GM21528 (cell line): ENCODE data around the gene ZNF416.

ENCODE experiments used
- ATAC-seq: cut with Tn5 transposase; IDR thresholded peaks from one replicate; pipeline ENCODE4 v1.9.1; 2021; ENCODE audit warnings: mild to moderate bottlenecking, moderate library complexity; ENCODE audit not compliant: unreplicated experiment, low FRiP score

The ZNF416 gene

DNA sequence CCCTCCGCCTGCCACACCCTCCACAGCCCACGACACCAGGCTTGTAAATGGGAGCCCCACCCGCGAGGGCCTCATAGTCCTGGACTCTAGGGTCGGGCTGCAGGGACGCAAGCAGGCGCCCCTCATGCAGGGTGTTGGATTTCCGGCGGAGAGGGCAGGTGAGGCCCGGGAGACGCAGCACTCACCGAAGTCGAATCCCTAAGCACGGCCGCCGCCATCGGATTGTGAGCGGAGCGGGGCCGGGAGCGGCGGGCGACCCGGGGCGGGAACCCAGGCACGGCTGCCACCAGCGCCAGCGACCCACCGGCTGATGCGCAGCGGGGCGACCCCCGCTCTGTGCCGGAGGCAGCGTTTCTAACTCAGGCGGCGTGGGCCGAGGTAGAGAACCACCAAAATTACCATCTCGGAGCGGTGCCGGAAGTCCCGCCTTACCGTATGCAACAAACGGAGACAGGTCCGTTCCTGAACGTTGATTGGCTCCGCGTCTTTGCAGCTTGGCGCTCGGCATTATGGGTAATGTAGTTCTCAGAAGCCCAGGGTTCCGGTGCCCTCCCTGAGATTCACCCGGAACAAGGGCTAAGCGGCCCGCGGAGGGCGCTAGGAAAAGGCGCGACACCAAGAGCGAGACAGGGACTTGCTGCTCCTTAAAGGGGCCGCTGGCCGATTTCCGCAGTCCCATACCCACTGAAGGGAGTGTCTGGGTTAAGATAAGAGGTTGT is at the start of gene ZNF416:
Gene ZNF416, minus strand, starts transcription at position 425 of the 719 bp plus-strand sequence. Its CDS starts 207 bp downstream, at position 218.
- peak; percentile 82 for ATAC-seq

DNA sequence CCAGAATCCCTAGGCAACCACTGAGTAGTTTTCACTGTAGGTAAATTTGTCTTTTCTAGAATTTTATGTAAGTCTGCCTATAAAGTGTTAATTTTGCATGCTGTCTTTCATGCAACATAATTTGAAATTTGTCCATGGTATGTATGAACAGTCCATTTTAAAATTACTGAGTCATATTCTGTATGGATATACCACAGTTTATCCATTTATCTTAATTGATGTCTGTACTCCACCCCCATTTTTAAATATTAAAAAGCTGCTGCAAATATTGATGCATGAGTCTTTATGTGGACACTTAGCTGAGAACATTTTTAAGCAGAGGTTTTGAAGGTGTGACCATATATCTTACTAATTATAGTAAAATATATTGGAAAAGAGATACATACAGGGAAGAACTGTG is 44.4 kb upstream of the ZNF416 start:
- no peak for ATAC-seq

DNA sequence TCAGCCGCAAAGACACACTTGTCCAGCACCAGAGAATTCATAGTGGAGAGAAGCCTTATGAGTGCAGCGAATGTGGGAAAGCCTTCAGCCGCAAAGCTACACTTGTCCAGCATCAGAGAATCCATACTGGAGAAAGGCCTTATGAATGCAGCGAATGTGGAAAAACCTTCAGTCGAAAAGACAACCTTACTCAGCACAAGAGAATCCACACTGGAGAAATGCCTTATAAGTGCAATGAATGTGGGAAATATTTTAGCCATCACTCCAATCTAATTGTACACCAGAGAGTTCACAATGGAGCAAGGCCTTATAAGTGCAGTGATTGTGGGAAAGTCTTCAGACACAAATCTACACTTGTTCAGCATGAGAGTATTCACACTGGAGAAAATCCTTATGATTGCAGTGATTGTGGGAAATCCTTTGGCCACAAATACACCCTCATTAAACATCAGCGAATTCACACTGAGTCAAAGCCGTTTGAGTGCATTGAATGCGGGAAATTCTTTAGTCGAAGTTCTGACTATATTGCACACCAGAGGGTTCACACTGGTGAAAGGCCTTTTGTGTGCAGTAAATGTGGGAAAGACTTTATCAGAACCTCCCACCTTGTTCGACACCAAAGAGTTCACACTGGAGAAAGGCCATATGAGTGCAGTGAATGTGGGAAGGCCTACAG is 42.1 kb upstream of the ZNF416 start:
- no peak for ATAC-seq

DNA sequence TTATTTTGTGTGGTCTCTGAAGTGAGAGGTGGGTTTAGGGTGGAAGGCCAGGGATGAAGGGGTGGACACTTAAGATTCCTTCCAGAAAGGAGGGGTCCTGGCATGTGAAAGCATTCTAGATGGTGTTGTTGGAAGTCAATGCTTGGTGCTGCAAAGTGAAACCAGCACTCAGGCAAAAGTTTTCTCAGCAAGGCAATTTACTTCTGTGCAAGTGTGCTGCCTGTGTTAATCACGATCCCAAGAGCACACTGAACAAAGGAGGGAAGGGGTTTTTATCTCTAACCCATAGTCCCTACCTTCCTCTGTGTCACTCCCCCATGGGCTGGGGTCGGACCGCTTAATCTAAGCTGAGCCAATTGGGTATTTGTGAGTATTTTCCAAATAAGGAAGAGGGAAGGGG is 36.6 kb upstream of the ZNF416 start:
- no peak for ATAC-seq

DNA sequence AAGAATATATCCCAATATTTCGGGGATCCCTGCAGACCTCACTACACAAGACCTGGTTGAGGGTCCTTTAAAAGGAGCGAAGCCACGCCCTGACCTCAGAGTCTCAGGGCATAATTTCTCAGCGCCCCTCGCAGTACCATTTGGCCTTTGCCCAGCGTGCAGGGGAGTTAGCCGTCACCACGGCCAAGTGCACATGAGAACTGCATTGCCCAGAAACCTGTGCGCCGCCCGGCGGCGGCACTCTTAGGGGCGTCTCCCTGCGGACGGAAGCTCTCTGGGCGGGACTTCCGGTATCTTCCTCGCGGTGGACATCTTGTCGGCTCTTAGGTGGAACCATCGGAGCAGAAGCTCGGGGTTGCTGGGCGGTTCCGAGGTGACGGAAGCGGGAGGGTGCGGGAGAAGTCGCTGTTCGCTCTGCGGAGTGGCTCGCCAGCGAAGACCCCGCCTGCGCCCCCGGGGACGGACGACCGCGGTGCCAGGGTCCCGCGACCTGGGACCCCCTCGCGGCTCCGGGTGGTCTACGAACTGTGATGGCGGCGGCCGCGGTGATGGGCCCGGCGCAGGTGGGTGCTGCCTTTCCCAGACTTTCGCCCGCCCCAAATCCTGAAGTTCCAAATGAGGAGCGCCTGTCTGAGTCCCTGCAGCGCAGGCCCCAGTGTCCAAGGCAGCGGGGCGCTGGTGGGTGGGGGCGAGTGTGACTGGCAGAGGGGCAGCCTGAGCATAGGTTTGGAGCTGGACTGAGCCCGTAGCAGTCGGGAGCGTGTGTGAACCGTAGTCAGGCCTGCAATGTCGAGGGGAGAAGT is 35.4 kb upstream of the ZNF416 start, which contains the start of gene ZNF134:
Gene ZNF134, plus strand, starts transcription at position 302 of the 803 bp plus-strand sequence. CDS start 5,227 bp downstream, outside the sequence.
- peak; percentile 94 for ATAC-seq

DNA sequence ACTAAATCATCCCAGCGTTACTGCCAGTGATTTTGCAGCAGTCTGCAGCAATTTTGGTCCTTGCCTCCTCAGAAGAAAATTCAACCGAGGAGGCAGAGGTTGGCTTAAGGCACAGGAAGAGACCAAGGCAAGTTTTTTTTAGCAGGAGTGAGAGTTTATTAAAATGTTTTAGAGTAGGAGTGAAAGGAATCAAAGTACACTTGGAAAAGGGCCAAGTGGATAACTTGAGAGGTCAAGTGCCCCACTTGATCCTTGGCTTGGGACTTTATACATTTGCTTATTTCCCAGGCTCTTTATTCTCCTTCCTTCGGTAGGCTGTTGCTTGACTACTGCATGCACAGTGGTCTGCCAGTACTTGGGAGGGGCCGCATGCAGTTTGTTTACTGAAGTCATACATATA is 32.4 kb upstream of the ZNF416 start:
- ATAC-seq = no peak

DNA sequence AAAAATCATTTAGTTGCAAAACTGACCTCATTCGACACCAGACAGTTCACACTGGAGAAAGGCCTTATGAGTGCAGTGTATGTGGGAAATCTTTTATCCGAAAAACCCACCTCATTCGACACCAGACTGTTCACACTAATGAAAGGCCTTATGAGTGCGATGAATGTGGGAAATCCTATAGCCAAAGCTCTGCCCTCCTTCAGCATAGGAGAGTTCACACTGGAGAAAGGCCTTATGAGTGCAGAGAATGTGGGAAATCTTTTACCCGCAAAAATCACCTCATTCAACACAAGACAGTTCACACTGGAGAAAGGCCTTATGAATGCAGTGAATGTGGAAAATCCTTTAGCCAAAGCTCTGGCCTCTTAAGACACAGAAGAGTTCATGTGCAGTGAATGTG is 28.2 kb upstream of the ZNF416 start:
- ATAC-seq = no peak

DNA sequence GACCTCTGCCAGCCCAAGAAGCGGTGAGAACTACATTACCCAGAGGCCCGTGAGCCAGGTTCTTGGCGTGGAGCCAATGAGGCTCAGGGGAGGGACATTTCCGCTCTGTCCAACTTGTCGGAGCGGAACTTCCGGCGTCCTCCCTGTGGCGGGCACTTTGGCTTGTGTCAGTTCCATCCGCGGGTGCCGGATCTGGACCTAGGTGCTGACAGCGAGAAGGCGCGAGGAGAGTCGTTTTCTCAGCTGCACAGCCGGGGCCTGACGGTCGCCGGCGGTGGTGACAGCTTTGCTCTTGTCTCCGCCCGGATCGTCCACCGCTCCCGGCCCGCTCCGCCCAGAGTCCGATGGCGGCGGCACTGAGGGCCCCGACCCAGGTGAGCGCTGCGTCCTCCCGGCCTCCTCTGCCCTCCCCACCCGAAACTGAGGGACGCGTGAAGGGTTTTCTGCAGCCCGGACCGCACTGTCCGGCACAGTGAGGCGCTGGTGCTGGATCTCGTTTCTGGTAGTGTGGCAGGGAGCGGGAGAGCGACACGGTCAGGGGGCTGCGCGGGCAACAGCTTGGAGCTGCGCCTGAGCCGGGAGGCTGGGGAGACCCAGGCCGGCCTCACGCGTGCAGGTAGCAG is 21.2 kb upstream of the ZNF416 start, which contains the start of gene ZNF530:
Gene ZNF530, plus strand, starts transcription at position 125 of the 623 bp plus-strand sequence. CDS start 4,461 bp downstream, outside the sequence.
- peak; percentile 94 for ATAC-seq

DNA sequence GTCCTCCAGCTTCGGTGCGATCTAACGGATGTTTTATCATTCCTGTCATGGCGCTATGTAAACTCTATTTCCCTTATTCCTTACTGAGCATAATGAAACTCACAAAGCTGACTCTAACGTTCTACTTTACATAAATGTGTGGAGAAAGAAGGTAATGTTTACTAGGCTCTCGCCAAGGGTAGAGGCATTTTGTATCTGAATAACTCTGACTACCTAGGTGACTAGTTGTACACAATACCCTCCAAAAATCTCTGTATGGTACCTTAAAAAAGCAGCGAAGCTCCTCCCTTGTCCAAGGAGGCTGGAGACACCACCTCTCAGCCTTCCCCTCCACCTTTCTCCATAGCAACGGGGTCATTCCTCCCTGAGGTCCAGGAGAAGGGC is 20.7 kb upstream of the ZNF416 start:
- peak; percentile 15 for ATAC-seq

DNA sequence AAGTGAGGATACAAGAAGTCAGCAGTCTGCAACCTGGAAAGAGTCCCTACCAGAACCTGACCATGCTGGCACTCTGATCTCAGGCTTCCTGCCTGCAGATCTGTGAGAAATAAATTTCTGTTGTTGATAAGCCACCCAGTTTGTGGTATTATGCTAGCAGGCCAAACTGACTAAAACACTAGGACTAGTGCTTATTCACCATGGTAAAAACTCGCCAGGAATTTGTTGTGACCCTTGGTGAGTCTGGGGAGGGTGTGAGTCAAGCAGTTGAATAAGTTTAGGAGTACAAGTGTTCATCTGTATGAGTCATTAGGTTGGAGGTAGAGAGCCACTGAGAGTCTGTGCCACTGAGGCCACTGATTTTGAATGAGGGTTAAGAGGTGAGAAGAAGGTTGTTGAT is 8.8 kb upstream of the ZNF416 start:
- no peak for ATAC-seq

DNA sequence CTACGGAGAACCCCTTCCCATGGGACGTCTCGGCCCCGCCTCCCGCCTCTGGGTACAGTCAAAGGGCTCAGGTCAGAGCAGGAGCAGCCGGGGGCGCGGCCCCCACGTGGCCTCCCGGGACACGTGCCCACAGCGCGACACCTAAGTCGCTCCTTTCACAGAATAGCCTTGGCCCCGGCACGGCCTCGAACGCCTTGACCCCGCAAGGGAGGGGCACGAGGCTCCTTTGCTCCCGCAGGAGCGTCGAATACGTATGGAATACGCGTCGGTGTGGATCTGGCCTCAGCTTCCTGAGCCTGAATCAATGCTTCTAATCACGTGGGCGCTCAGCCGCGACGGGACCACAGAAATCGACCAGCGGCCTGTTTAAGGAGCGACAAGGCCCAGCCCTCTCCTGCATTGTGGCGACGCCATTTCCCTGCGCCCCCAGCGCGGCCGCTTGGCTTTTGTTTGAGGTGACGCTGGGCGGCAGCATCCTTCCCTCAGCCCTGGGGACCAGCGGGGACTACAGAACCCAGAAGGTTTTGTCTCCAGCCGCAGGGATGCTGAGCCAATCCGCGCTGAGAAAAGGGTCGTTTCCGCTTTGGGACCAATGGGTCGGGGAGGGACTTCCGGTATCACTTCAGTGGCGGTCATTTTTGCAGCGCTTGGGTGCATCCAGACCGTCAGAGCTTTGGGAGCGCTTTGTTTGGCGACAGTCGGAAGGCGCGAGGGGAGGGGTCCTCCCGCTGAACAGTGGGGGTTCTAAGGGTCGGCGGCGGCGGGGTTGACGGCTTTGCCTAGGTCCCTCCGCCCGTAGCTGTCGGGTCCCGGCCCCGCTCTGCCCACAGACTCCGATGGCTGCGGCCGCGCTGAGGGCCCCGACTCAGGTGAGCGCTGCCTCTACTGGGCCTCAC is 5.1 kb upstream of the ZNF416 start, which contains the start of gene ZIK1:
Gene ZIK1, plus strand, starts transcription at position 625 of the 896 bp plus-strand sequence. Its CDS starts 212 bp downstream, at position 837.
- ATAC-seq = peak; percentile 82

DNA sequence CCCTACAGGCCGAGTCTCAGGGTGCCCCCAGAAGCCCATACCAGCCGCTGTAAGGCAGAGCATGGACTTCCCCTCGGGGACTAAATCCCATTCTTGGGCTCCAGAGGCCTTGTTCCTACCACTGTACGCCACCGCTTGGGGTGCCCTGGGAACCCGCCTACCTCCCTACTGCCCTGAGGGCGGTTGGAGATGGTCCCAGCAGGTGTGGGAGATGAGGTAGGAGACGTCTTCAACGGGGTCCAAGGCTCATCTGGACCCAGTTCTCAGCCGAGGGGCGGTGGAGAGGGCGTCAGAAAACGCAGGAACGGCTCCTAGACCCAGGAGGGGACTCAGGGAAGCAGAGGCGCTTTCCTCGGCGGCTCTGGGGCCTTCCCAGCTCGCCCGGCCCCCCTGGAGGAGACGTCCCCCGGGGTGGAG is 4.4 kb upstream of the ZNF416 start:
- no peak for ATAC-seq

DNA sequence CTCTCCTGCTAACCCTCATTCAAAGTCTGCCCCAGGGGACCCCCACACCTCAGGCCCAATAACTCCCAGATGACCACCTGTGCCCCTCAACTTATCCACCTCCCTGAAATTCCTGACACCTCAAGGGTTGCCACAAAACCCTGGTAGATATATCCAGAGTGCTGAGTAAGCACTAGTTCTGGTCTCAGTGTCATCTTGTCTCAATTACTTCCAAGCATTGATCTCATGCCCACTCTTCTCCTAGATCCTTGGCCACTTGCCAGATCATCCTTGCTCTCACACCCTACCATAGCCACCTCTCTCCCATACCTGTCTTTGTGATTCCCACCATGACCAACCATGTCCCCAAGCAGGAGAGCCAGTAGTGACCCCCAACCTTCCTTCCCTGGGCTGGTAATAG is 2.0 kb downstream of the ZNF416 start:
- ATAC-seq = no peak

DNA sequence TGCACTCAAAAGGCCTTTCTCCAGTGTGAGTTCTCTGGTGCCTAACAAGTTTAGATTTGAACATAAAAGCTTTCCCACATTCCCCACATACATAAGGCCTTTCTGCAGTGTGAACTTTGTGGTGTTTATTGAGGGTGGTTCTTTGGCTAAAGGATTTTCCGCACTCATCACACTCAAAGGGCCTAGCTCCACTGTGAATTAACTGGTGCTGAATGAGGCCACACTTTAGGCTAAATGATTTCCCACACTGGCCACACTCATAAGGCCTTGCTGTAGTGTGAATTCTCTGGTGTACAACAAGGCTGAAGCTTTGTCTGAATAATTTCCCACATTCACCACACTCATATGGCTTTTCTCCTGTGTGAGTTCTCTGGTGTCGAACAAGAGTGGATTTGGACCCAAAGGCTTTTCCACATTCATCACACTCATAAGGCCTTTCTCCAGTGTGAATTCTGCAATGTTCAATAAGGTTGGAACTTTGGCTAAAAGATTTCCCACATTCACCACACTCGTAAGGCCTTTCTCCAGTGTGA is 6.2 kb downstream of the ZNF416 start:
- ATAC-seq = no peak

DNA sequence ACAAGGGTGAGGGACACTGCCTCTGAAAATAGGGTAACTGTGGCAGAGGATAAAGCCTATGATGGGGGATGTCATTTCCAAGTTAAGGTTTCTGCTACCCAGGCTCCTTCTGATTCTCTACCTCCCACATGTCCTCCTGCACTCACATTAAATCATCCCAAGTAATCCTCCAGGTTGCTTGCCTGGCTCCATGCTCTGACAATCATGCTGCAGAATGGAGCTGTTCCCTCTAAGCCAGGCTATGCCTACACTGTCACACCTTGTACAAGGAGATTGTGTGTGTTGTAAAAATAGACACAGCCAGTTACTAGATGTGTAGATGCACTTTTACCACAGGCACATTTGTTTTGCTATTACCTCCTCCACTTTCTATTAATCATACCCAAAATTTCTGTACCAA is 8.0 kb downstream of the ZNF416 start:
- no peak for ATAC-seq

DNA sequence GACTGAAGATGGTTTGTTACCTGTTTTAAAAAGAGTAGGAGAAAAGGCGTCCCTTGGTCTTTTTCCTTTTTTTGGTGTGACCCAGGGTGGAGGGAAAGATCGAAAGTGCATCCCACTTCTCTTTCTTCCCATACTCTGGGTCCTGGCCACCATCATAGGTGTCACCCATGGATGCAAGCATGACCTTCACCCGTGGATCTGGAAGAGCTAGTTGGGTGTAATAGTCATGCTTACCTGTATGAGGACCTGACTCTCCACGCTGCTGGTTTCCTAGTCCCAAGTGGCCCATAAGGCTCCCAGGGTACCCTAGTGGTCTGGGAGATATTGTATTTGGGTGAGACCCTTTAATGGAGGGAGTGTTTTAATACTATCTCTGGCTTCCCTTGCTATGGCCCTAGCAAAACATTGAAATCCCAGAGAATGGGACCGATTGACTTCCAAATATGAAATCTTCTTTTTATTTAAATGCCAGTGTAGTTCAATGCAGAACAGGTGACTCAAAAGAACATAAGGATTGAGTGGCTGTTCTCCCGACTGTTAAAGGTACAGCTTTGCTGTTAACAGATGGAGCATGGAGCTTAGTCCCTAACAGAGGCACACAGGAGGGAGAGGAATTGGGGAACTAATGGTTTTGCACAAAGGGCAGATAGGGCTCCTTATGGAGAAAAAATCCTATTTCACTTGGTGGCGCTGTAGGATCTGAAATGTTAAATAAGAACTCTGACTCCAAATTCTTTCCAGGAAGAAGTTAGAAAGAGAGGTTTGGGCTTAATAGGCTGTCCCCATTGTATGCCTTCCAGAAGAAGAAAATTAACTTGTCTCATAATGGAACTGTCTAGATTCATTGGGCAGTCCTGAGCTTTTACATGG is 12.1 kb downstream of the ZNF416 start:
- ATAC-seq = no peak

DNA sequence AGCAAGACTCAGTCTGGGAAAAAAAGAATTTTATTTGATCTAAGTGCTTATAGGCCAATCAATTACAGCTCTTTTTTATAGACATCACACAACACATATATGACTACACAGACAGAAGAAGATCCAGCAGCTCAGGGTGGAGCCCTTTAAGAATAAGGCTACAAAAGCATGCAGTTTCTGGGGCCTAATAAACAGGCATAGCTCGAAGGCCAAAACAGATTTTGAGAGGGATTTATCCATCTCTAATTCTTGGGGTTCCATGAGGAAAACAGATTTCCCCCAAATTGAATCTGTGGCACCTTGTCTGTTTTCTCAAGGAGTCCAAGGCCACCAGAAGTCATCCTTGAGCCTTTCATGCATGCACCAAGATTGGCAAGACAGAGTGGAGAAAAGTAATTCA is 15.2 kb downstream of the ZNF416 start:
- ATAC-seq = no peak

DNA sequence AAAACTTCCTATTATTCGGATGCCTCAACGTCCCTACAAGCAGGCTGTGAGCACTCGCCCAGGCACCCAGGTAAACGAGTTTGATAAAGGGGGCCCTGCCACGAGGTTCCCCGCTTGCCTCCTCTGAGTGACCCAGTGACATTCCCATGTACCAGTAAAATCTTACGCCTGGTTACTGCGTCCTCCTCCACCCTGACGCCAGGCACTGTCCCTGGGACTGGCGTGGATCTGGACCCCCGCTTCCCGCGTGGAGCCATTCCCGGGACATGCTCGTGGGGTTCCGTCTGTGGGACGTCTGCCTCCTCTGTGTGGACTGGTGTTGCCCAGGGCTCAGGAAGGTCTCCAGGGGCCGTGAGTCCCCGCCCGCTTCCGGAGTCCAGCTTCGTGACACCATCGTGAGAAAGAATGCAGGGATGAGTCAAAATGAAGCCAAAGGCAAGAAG is 18.6 kb downstream of the ZNF416 start:
- ATAC-seq = no peak
